HEK293 (cell line): ENCODE results near the gene NHLRC2.

Experiments
- CTCF ChIA-PET: fragments of 350-600 bp; formaldehyde crosslinking; extraction: SDS; loops from one replicate; lab custom pipeline; 2021; ENCODE audit warnings: antibody characterized with exemption; lab: Yijun Ruan, JAX
- POLR2A ChIA-PET: fragments of 300-600 bp; formaldehyde crosslinking; extraction: SDS; loops from one replicate; lab custom pipeline; 2020; ENCODE audit warnings: antibody characterized with exemption, inconsistent platforms; lab: Yijun Ruan, JAX
- H3K27ac ChIP-seq: fragments of 200-500 bp; sonication (Bioruptor generic); 2 replicates; pipeline ENCODE4 v1.5.1; 2014; ENCODE audit warnings: low read depth, low read length, control low read depth, inconsistent platforms; ENCODE audit errors: extremely low read depth
- H3K36me3 ChIP-seq, 2 experiments: fragments of 200-500 bp in 1 of 2; sonication (Bioruptor generic) in 1 of 2; 1 replicate in 1 of 2; 2 replicates in 1 of 2; pipeline ENCODE4 v1.5.1; 2014 to 2017; ENCODE audit warnings: inconsistent platforms in 2 of 2, low read length in 2 of 2; ENCODE audit not compliant: control insufficient read depth in 2 of 2, insufficient read depth in 1 of 2
- H3K4me1 ChIP-seq: fragments of 200-500 bp; sonication (Bioruptor generic); 2 replicates; pipeline ENCODE4 v1.5.1; 2014; ENCODE audit warnings: mild to moderate bottlenecking, low read length, inconsistent platforms; ENCODE audit not compliant: control insufficient read depth, insufficient read depth
- H3K4me3 ChIP-seq: 2 replicates; pipeline ENCODE4 v1.5.1; 2011; ENCODE audit warnings: low read depth, mild to moderate bottlenecking, control low read depth, low read length, moderate library complexity
- H3K9me3 ChIP-seq: fragments of 200-500 bp; sonication (Bioruptor generic); 2 replicates; pipeline ENCODE4 v1.5.1; 2014; ENCODE audit warnings: low read depth, low read length, inconsistent platforms; ENCODE audit not compliant: control insufficient read depth, insufficient read depth
- KLF10 ChIP-seq: fragments of 450-650 bp; IDR thresholded peaks from 2 replicates; pipeline ENCODE4 v1.5.1; 2018; ENCODE audit warnings: missing biosample characterization, mild to moderate bottlenecking, missing genetic modification characterization
- MEIS1 ChIP-seq: sonication (generic); formaldehyde crosslinking; IDR thresholded peaks from 2 replicates; pipeline ENCODE4 v1.8.1; 2022; ENCODE audit warnings: missing genetic modification reagents, mild to moderate bottlenecking, borderline replicate concordance
- YY1 ChIP-seq: fragments of 450-650 bp; formaldehyde crosslinking; IDR thresholded peaks from 2 replicates; pipeline ENCODE4 v1.5.1; 2018; ENCODE audit warnings: missing biosample characterization, missing genetic modification characterization
- ZBTB1 ChIP-seq: fragments of 450-650 bp; formaldehyde crosslinking; IDR thresholded peaks from 2 replicates; pipeline ENCODE4 v1.5.1; 2016; ENCODE audit warnings: missing biosample characterization, missing genetic modification characterization
- ZFP37 ChIP-seq: fragments of 450-650 bp; formaldehyde crosslinking; IDR thresholded peaks from 2 replicates; pipeline ENCODE4 v1.5.1; 2016; ENCODE audit warnings: missing biosample characterization, missing genetic modification characterization
- ZNF114 ChIP-seq: fragments of 450-650 bp; formaldehyde crosslinking; IDR thresholded peaks from 2 replicates; pipeline ENCODE4 v1.5.0; 2017; ENCODE audit warnings: missing biosample characterization, missing genetic modification characterization
- ZNF140 ChIP-seq: fragments of 450-650 bp; formaldehyde crosslinking; IDR thresholded peaks from 2 replicates; pipeline ENCODE4 v1.5.1; 2016; ENCODE audit warnings: missing biosample characterization, missing genetic modification characterization
- ZNF16 ChIP-seq: fragments of 450-650 bp; formaldehyde crosslinking; IDR thresholded peaks from 2 replicates; pipeline ENCODE4 v1.5.1; 2016; ENCODE audit warnings: low read depth, missing biosample characterization, missing genetic modification characterization
- ZNF174 ChIP-seq: fragments of 450-650 bp; formaldehyde crosslinking; IDR thresholded peaks from 2 replicates; pipeline ENCODE4 v1.5.0; 2017; ENCODE audit warnings: missing biosample characterization, mild to moderate bottlenecking, missing genetic modification characterization
- ZNF175 ChIP-seq: fragments of 450-650 bp; formaldehyde crosslinking; IDR thresholded peaks from 2 replicates; pipeline ENCODE4 v1.5.1; 2016; ENCODE audit warnings: missing biosample characterization, missing genetic modification characterization
- ZNF214 ChIP-seq: fragments of 450-650 bp; formaldehyde crosslinking; IDR thresholded peaks from 2 replicates; pipeline ENCODE4 v1.5.1; 2017; ENCODE audit warnings: missing biosample characterization, mild to moderate bottlenecking, missing genetic modification characterization, borderline replicate concordance
- ZNF354C ChIP-seq: fragments of 450-650 bp; formaldehyde crosslinking; IDR thresholded peaks from 2 replicates; pipeline ENCODE4 v1.5.1; 2016; ENCODE audit warnings: missing biosample characterization, missing genetic modification characterization, low read depth, borderline replicate concordance
- ZNF529 ChIP-seq: fragments of 450-650 bp; formaldehyde crosslinking; IDR thresholded peaks from 2 replicates; pipeline ENCODE4 v1.5.1; 2017; ENCODE audit warnings: missing genetic modification characterization, missing biosample characterization; ENCODE audit not compliant: insufficient replicate concordance
- ZNF654 ChIP-seq: fragments of 450-650 bp; formaldehyde crosslinking; IDR thresholded peaks from 2 replicates; pipeline ENCODE4 v1.5.1; 2016; ENCODE audit warnings: low read depth, missing biosample characterization, missing genetic modification characterization
- ZNF670 ChIP-seq: fragments of 450-650 bp; formaldehyde crosslinking; IDR thresholded peaks from 2 replicates; pipeline ENCODE4 v1.5.1; 2016; ENCODE audit warnings: missing biosample characterization, missing genetic modification characterization, low read depth
- ZSCAN16 ChIP-seq: fragments of 450-650 bp; formaldehyde crosslinking; IDR thresholded peaks from 2 replicates; pipeline ENCODE4 v1.5.1; 2016; ENCODE audit warnings: missing biosample characterization, missing genetic modification characterization
- TF ChIP-seq, protein P1 (sequence below): fragments of 450-650 bp; formaldehyde crosslinking; IDR thresholded peaks from 2 replicates; pipeline ENCODE4 v1.5.1; 2016; ENCODE audit warnings: missing biosample characterization, missing genetic modification characterization, low read depth
- TF ChIP-seq, protein P2 (sequence below): fragments of 450-650 bp; formaldehyde crosslinking; IDR thresholded peaks from 2 replicates; pipeline ENCODE4 v1.5.1; 2016; ENCODE audit warnings: missing biosample characterization, missing genetic modification characterization
- TF ChIP-seq, protein P3 (sequence below): fragments of 450-650 bp; formaldehyde crosslinking; IDR thresholded peaks from 2 replicates; pipeline ENCODE4 v1.5.1; 2017; ENCODE audit warnings: missing biosample characterization, missing genetic modification characterization
- TF ChIP-seq, protein P4 (sequence below): fragments of 450-650 bp; formaldehyde crosslinking; IDR thresholded peaks from 2 replicates; pipeline ENCODE4 v1.5.1; 2016; ENCODE audit warnings: missing biosample characterization, missing genetic modification characterization

NHLRC2 gene

DNA sequence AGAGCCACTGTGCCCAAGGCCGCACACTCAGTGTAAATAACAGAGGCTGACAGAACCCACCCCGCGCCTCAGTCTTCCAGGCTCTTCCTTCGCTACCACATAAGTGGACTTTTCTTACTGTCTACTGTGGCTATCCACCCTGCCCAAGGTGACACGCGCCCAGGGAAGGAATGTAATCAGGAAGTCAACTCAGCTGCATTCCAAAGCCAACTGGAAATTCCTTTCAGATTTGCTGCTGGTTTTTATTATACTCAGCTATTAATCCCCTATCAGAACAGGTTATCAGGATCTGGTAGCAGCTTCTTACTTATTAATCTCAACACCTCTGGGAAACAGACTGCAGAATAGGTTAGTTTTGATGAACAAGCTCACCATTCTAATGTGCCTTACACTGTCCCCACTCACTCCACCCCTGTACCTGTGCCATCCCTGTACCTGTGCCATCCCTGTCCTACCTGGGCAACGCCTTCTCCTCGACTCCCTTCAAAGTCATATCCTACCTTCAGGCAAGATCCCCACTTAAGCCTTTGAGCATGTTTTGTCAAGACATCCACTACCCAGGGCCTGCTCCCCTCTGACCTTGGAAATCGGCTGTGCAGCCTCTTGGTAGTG, 90.7 kb downstream of the NHLRC2 start:
- POLR2A ChIA-PET, result no interaction called here
- CTCF ChIA-PET, result interaction anchor here (0.6 kb wide), 2 partner anchors 13 to 24 kb away, joined by 3 read pairs; no protein-coding TSS in a partner anchor
- TF ChIP-seq, protein P1, sequence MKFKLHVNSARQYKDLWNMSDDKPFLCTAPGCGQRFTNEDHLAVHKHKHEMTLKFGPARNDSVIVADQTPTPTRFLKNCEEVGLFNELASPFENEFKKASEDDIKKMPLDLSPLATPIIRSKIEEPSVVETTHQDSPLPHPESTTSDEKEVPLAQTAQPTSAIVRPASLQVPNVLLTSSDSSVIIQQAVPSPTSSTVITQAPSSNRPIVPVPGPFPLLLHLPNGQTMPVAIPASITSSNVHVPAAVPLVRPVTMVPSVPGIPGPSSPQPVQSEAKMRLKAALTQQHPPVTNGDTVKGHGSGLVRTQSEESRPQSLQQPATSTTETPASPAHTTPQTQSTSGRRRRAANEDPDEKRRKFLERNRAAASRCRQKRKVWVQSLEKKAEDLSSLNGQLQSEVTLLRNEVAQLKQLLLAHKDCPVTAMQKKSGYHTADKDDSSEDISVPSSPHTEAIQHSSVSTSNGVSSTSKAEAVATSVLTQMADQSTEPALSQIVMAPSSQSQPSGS (tag by site-specific recombination), result no peak
- TF ChIP-seq ZNF670 (tag by site-specific recombination) (no peak), ZBTB1 (tag by site-specific recombination) (no peak), MEIS1 (no peak), ZNF529 (tag by site-specific recombination) (no peak), ZNF114 (tag by site-specific recombination) (no peak), ZNF174 (tag by site-specific recombination) (no peak), YY1 (tag by site-specific recombination) (no peak), KLF10 (tag by site-specific recombination) (no peak), ZFP37 (tag by site-specific recombination) (no peak), ZNF654 (tag by site-specific recombination) (no peak), ZNF214 (tag by site-specific recombination) (no peak), ZNF140 (tag by site-specific recombination) (no peak), ZSCAN16 (tag by site-specific recombination) (no peak), ZNF16 (tag by site-specific recombination) (no peak), ZNF354C (tag by site-specific recombination) (no peak), ZNF175 (tag by site-specific recombination) (no peak)
- TF ChIP-seq, protein P2, sequence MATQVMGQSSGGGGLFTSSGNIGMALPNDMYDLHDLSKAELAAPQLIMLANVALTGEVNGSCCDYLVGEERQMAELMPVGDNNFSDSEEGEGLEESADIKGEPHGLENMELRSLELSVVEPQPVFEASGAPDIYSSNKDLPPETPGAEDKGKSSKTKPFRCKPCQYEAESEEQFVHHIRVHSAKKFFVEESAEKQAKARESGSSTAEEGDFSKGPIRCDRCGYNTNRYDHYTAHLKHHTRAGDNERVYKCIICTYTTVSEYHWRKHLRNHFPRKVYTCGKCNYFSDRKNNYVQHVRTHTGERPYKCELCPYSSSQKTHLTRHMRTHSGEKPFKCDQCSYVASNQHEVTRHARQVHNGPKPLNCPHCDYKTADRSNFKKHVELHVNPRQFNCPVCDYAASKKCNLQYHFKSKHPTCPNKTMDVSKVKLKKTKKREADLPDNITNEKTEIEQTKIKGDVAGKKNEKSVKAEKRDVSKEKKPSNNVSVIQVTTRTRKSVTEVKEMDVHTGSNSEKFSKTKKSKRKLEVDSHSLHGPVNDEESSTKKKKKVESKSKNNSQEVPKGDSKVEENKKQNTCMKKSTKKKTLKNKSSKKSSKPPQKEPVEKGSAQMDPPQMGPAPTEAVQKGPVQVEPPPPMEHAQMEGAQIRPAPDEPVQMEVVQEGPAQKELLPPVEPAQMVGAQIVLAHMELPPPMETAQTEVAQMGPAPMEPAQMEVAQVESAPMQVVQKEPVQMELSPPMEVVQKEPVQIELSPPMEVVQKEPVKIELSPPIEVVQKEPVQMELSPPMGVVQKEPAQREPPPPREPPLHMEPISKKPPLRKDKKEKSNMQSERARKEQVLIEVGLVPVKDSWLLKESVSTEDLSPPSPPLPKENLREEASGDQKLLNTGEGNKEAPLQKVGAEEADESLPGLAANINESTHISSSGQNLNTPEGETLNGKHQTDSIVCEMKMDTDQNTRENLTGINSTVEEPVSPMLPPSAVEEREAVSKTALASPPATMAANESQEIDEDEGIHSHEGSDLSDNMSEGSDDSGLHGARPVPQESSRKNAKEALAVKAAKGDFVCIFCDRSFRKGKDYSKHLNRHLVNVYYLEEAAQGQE (tag by site-specific recombination), result no peak
- TF ChIP-seq, protein P3, sequence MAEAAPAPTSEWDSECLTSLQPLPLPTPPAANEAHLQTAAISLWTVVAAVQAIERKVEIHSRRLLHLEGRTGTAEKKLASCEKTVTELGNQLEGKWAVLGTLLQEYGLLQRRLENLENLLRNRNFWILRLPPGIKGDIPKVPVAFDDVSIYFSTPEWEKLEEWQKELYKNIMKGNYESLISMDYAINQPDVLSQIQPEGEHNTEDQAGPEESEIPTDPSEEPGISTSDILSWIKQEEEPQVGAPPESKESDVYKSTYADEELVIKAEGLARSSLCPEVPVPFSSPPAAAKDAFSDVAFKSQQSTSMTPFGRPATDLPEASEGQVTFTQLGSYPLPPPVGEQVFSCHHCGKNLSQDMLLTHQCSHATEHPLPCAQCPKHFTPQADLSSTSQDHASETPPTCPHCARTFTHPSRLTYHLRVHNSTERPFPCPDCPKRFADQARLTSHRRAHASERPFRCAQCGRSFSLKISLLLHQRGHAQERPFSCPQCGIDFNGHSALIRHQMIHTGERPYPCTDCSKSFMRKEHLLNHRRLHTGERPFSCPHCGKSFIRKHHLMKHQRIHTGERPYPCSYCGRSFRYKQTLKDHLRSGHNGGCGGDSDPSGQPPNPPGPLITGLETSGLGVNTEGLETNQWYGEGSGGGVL (tag by site-specific recombination), result no peak
- TF ChIP-seq, protein P4, sequence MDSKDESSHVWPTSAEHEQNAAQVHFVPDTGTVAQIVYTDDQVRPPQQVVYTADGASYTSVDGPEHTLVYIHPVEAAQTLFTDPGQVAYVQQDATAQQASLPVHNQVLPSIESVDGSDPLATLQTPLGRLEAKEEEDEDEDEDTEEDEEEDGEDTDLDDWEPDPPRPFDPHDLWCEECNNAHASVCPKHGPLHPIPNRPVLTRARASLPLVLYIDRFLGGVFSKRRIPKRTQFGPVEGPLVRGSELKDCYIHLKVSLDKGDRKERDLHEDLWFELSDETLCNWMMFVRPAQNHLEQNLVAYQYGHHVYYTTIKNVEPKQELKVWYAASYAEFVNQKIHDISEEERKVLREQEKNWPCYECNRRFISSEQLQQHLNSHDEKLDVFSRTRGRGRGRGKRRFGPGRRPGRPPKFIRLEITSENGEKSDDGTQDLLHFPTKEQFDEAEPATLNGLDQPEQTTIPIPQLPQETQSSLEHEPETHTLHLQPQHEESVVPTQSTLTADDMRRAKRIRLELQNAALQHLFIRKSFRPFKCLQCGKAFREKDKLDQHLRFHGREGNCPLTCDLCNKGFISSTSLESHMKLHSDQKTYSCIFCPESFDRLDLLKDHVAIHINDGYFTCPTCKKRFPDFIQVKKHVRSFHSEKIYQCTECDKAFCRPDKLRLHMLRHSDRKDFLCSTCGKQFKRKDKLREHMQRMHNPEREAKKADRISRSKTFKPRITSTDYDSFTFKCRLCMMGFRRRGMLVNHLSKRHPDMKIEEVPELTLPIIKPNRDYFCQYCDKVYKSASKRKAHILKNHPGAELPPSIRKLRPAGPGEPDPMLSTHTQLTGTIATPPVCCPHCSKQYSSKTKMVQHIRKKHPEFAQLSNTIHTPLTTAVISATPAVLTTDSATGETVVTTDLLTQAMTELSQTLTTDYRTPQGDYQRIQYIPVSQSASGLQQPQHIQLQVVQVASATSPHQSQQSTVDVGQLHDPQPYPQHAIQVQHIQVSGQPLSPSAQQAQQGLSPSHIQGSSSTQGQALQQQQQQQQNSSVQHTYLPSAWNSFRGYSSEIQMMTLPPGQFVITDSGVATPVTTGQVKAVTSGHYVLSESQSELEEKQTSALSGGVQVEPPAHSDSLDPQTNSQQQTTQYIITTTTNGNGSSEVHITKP (tag by site-specific recombination), result no peak
- H3K4me1 ChIP-seq, result no peaks in the 10 kb centered on the region
- H3K4me3 ChIP-seq, result no peak overlapping the region
- H3K36me3 ChIP-seq, result no peaks in the 10 kb centered on the region
- no peak overlapping the region for H3K27ac ChIP-seq
- H3K9me3 ChIP-seq, result no peaks in the 10 kb centered on the region
